OCI-LY7 (cell line): ENCODE measurements around the gene PLD4.
"Not testable (repeated sequence)": the region's sequence is repeated elsewhere in the genome, so short reads cannot be mapped to it uniquely, and the experiment has no call there.

Source experiments
- EZH2phosphoT487 ChIP-seq: fragments of 200-600 bp; sonication (generic); IDR thresholded peaks from 2 replicates; pipeline ENCODE4 v1.6.1; 2018; ENCODE audit warnings: low read depth, borderline replicate concordance, mild to moderate bottlenecking, mixed run types, antibody characterized with exemption, low read length, moderate library complexity, mixed read lengths
- TF ChIP-seq, protein P1 (sequence below): fragments of 200-600 bp; sonication (generic); conservative IDR thresholded peaks from 2 replicates; pipeline ENCODE4 v1.5.1; 2014; ENCODE audit warnings: mild to moderate bottlenecking, antibody characterized with exemption, low read length, moderate library complexity, mixed read lengths

DNA sequence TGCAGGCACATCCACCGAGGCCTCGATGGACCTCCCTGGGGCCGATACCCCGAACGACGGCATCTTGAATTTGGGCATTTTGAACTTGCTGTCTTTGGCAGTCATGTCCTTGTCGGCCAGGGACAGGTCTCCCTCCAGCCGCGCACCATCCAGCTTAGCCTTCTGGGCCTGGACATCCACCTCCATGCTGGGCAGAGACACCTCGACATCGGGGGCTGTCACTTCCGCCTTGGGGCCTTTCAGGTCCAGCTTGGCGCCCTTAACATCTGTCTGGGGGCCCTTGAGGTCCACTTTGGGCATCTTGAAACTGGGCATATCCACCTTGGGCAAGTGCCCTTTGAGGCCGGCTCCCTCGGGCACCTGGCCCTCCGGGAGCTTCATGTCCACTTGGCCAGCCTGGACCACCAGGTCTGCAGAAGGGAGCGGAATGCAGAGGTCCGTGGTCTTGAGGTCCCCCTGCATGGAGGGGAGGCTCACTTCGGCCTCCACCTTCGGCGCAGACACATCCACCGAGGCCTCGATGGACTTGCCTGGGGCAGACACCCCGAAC is 24.8 kb downstream of the PLD4 start:
- TF ChIP-seq, protein P1, sequence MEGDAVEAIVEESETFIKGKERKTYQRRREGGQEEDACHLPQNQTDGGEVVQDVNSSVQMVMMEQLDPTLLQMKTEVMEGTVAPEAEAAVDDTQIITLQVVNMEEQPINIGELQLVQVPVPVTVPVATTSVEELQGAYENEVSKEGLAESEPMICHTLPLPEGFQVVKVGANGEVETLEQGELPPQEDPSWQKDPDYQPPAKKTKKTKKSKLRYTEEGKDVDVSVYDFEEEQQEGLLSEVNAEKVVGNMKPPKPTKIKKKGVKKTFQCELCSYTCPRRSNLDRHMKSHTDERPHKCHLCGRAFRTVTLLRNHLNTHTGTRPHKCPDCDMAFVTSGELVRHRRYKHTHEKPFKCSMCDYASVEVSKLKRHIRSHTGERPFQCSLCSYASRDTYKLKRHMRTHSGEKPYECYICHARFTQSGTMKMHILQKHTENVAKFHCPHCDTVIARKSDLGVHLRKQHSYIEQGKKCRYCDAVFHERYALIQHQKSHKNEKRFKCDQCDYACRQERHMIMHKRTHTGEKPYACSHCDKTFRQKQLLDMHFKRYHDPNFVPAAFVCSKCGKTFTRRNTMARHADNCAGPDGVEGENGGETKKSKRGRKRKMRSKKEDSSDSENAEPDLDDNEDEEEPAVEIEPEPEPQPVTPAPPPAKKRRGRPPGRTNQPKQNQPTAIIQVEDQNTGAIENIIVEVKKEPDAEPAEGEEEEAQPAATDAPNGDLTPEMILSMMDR: not testable (repeated sequence)
- not testable (repeated sequence) for TF ChIP-seq EZH2phosphoT487
